ENCODE data around the gene NEB. TPM values are rescaled to one million over a fixed set of nuclear protein-coding genes. Genes with fewer than 3 reads are reported as not detected.
"Not testable (repeated sequence)": the region's sequence is repeated elsewhere in the genome, so short reads cannot be mapped to it uniquely, and the experiment has no call there.

Gene NEB
- total RNA-seq, 1 experiment from 2014 or later, result not detected

DNA sequence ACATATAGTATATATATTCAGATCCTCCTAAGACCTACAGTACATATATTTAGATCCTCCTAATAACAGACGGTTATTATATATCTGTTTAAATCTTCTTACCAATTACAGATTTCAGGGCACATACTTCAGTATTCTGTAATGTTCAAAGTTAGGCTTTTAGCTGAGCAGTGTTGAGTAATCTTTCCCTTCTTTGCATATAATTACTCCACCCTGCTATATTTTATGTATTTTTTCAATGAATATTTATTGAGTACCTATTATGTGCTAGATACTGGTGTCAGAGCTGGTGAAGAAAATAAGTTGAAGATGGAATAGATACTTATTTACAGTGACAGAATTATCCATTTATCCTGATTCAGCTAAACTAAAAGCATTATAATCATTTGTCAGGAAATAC is 84.9 kb downstream of the NEB start:
- no peak overlapping the region for H3K4me3 ChIP-seq
- H3K36me3 ChIP-seq, result no peaks in the 10 kb centered on the region
- H3K9me3 ChIP-seq, result no peaks in the 10 kb centered on the region
- no peaks in the 10 kb centered on the region for H3K27me3 ChIP-seq
- DNase-seq, result no peak

DNA sequence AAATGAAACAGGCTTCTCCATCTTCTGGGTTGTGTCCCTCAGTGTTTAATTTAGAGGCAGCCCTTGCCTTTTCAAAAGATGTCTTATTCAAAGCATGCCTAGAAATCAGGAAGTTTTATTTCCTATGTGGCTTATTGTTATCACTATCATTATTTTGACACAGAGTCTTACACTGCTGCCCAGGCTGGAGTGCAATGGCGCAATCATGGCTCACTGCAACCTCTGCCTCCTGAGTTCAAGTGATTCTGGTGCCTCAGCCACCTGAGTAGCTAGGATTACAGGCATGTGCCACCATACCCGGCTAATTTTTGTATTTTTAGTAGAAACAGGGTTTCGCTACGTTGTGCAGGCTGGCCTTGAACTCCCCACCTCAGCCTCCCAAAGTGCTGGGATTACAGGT is 87.8 kb downstream of the NEB start:
- H3K4me3 ChIP-seq, DNase-seq, H3K9me3 ChIP-seq, H3K27me3 ChIP-seq, H3K36me3 ChIP-seq: not testable (repeated sequence)

DNA sequence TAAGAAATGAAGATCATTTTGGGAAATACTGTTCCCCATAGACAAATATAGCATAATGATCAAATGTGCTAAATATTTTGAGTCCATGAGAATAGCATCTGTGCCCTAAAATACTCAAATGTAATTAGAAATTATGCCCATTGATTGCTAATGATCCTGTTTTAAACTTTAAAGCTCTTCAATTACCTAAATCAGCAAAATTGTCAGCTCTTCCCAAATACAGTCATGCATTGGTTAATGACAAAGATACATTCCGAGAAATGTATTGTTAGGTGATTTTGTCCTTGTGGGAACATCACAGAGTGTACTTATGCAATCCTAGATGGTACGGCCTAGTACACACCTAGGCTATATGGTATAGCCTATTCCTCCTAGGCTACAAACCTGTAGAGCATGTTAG is 89.7 kb downstream of the NEB start:
- Histone ChIP-seq H3K4me3 (no peak overlapping the region), H3K36me3 (no peaks in the 10 kb centered on the region), H3K9me3 (no peaks in the 10 kb centered on the region), H3K27me3 (no peaks in the 10 kb centered on the region)
- no peak for DNase-seq

DNA sequence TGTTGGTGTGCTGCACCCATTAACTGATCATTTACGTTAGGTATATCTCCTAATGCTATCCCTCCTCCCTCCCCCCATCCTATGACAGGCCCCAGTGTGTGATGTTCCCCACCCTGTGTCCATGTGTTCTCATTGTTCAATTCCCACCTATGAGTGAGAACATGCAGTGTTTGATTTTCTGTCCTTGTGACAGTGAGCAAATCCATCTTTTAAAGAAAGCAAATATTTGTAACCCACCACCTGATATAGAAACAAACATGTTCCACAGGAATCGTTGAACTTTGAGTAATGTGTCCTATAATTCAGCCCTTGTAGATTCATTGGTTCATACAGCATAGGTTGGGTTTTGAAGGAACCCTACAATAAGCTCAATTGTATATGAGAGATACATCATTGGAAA is 92.4 kb downstream of the NEB start:
- DNase-seq, H3K4me3 ChIP-seq, H3K27me3 ChIP-seq, H3K9me3 ChIP-seq, H3K36me3 ChIP-seq: not testable (repeated sequence)

DNA sequence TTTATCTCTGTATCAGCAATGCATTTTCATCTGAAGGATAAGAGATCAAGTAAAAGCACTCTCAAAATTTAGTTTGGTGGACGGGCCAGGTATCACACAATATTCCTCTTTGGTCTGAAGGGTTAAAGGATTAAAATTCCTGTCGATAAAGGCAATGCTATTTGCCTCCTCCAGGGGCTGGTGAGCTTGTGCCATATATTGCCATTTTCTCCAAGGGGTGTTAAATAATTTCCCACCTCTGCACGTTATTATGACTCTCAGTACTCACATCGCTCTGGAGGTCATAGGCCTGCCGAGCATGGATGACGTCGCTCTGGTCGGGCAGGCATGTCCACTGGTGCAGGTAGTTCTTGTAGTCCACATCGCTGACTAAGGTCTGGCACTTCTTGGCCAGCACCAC is 94.2 kb downstream of the NEB start:
- H3K36me3 ChIP-seq, result no peaks in the 10 kb centered on the region
- H3K4me3 ChIP-seq, result no peak overlapping the region
- no peaks in the 10 kb centered on the region for H3K27me3 ChIP-seq
- DNase-seq, result no peak
- H3K9me3 ChIP-seq, result no peaks in the 10 kb centered on the region

DNA sequence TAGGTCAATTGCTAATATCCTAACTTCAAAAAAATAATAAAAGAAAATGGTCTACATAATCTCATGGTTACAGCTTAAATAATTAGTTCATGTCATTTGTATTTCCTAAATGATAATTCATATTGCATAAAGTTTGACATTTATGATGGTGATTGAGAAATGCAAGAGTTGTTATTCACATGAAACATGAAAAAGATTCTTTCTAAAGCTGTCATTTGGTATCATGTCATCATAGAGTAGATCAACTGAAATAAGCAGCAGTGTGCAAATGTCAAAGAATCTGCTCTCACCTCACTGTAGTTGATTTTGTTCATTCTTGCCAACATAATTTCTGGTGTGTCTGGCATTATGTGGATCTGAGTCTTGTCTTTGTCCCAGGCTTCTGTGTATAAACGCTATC is 95.3 kb downstream of the NEB start:
- H3K36me3 ChIP-seq, result no peaks in the 10 kb centered on the region
- no peak for DNase-seq
- H3K4me3 ChIP-seq, result no peak overlapping the region
- no peaks in the 10 kb centered on the region for H3K27me3 ChIP-seq
- H3K9me3 ChIP-seq, result no peaks in the 10 kb centered on the region

DNA sequence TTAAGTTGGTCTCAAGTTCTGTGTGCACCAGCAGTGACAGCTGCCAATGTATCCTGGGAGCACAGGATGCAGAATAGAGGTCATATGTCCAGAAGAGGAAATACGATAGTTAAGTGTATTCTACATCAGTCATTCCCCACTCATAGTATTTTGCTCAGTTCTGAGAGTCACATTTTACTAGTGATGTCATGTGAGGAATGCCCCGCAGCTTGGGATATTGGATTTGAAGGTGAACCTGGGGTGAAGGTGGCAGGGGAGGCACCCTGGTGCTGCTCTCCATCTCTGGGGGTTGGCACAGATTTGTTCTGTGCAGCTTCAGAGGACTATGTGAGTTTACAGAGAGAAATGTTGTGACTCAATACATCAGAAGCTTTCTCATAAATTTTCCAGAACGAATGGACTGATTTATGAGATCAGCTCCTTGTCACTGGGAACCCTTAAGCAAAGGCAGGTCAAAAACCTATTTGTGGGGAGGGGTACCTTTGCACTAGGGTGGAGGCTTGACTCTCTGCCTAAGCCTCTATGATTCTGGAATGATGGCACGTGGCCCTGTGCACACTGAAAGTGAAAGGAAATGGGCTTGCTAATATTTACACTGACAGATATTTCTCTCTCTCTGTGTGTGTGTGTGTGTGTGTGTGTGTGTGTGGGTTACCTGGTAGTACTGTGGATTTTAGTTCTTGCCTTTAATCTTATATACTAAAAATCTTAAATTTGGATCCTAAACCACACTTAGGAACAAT is 95.9 kb downstream of the NEB start:
- H3K27me3 ChIP-seq, result no peaks in the 10 kb centered on the region

DNA sequence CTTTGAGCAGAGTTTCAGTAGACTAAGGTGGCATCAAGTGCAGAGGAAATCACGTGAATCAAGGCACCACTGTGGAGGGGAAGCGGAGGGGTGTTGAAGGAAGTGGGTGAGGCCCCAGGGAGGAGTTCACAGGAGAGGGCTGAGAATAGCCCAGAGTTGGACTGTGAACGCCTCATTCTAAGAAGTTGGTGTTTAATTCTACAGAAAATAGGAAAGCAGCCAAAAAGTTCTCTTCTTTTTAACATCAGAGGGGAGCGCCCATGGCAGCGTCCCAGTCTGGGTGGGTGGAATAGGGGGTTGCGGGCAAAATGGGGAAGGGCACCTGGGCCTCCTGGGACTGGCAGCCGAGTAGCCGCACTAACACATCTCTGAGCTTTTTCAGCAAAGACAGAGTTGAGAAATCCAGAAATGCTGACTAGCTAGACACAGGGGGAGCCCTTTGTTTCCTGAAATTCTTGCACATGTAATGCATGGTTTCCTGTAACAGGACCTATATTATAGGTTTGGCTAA is 97.0 kb downstream of the NEB start:
- Histone ChIP-seq H3K27me3 (no peaks in the 10 kb centered on the region), H3K4me3 (no peak overlapping the region), H3K9me3 (no peaks in the 10 kb centered on the region), H3K36me3 (no peaks in the 10 kb centered on the region)
- DNase-seq, result no peak

More for the DNA sequence above, 95.9 kb downstream of the NEB start:
- Histone ChIP-seq H3K4me3 (no peak overlapping the region), H3K9me3 (no peaks in the 10 kb centered on the region), H3K36me3 (no peaks in the 10 kb centered on the region)
- no peak for DNase-seq

DNA sequence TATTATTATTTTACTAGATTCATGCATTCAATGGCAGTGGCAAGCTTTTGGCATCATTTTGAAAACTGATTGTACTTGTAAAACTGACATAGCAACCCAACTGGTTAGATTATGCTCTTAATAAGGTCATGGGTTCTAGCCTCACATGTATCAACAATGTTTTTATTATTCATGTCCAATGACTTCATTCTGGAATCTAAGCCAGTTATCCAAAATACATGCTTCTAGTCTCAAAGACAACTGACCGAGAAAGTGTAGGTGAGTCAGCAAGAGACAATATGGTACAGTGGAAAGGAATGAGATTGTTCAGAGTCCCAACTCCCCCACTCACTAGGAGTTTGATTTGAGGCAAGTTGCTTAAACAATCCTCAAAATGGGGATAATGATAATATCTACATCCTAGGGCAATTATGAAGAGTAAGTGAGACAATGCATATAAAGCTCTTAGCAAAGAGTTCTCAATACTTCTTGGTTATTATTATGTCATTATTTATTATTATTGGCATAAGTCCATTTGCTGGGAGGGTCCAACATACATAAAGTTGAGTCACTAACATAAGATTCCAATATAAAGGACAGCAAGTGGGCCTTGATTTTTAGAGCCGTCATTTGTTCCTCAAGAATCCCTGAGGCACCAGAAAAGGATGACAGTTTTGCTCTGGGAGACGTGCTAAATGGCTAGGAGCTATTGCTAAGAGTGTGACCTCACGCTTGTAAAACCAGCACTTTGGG is 99.4 kb downstream of the NEB start:
- H3K4me3 ChIP-seq, result no peak overlapping the region
- no peaks in the 10 kb centered on the region for H3K9me3 ChIP-seq
- H3K36me3 ChIP-seq, result no peaks in the 10 kb centered on the region
- H3K27me3 ChIP-seq, result no peaks in the 10 kb centered on the region
- DNase-seq, result no peak

DNA sequence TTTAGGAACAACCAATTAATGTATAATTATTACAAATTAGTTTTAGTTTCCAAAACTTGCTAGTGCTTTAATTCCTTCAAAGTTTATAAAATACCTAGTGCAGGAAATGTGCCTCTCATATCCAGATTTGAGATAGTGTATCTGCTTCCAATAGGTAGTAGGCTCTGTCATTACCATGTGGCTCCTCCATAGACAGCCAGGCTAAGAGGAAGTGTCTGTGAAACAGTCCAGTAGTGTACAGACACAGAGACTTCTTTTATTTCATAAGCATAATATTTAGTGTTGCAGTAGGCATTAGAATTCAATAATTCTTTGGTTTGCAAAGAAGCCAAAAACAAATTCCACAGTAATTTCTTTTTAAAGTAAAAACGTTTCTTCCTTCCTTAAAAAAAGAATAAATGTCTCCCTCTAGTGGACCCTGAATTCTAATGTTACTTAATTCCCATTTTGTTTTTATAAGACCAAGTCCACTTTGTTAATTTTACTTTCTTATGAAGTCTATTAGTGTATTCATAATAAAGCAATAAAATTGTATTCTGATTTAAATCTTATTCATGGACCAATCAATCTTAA is 101.2 kb downstream of the NEB start:
- H3K9me3 ChIP-seq, result no peaks in the 10 kb centered on the region
- H3K4me3 ChIP-seq, result no peak overlapping the region
- H3K27me3 ChIP-seq, result no peaks in the 10 kb centered on the region
- no peaks in the 10 kb centered on the region for H3K36me3 ChIP-seq
- DNase-seq, result no peak

DNA sequence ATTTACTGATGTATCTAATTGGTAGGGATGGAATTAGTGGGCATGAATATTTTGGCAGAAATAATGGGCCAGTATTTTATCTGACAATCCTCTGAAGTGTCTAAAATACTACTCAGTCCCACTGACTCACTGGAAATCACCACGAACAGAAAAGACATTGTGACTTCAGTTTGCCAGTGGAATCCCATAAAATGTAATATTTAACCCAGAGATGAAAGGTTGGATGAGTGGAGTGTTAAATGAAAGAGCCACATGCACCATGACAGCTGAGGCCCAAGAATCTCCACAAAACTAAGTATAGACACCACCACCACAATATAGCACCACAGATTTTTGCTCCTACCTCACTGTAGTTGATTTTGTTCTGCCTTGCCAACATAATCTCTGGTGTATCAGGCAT is 103.9 kb downstream of the NEB start:
- no peak for DNase-seq
- H3K36me3 ChIP-seq, result no peaks in the 10 kb centered on the region
- H3K9me3 ChIP-seq, result no peaks in the 10 kb centered on the region
- no peak overlapping the region for H3K4me3 ChIP-seq
- H3K27me3 ChIP-seq, result no peaks in the 10 kb centered on the region

DNA sequence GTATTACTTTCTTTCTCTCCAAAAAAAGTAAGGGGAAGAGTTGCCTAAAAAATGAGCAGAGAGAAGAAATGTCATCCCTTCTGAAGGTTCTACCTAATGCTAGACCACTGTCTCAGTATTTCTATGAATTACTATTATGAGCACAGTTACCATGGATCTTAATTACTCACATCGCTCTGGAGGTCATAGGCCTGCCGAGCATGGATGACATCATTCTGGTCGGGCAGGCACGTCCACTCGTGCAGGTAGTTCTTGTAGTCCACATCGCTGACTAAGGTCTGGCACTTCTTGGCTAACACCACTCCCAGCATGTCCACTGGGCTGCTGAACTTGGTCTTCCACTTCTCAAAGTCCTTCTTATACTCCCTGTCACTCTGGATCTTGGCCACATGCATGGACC is 106.9 kb downstream of the NEB start:
- Histone ChIP-seq H3K4me3 (no peak overlapping the region), H3K9me3 (no peaks in the 10 kb centered on the region), H3K27me3 (no peaks in the 10 kb centered on the region), H3K36me3 (no peaks in the 10 kb centered on the region)
- DNase-seq, result no peak

DNA sequence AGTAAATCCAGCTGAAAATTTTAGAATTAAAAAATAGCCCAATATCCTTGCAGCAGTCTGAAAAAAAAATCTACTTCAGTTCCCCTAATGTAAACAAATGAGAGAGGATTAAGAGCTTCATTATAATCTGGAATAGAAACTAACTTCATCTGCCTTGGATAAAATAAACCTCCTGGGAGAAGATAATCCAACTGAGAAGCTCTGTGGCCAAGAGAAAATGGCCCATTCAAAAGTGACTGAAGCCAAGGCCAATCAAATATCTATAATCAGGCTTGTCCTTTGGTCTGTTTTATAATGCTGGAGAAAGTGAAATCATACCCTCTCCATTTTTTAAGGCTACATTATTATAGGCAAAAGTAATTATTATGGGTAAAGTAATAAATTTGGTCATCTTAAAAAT is 110.0 kb downstream of the NEB start:
- no peaks in the 10 kb centered on the region for H3K36me3 ChIP-seq
- H3K4me3 ChIP-seq, result no peak overlapping the region
- no peaks in the 10 kb centered on the region for H3K9me3 ChIP-seq
- peaks cover 3% of the 10 kb centered on the region; the same call in 1 of the 2 replicates for H3K27me3 ChIP-seq
- DNase-seq, result no peak

DNA sequence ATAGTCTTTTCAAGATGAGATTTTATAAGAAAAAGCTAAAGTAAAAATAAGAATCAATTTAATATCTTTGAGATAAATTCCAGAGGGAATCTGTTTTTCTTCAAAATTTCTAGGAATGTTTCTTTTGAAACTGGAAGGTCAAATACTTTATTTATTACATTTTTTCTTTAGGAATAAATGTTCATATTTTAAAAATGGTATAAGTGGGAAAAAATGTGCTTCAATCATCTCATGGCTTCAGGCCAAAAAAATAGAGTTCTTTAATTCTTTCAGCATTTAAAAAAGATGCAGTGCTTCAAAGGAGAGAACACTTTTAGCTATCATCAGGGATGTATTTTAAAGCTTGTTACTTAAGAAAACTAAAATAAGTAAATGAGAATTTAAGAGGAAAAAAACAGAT is 110.6 kb downstream of the NEB start:
- no peak for DNase-seq
- Histone ChIP-seq H3K9me3 (no peaks in the 10 kb centered on the region), H3K4me3 (no peak overlapping the region), H3K27me3 (peaks cover 3% of the 10 kb centered on the region; the same call in 1 of the 2 replicates), H3K36me3 (no peaks in the 10 kb centered on the region)

DNA sequence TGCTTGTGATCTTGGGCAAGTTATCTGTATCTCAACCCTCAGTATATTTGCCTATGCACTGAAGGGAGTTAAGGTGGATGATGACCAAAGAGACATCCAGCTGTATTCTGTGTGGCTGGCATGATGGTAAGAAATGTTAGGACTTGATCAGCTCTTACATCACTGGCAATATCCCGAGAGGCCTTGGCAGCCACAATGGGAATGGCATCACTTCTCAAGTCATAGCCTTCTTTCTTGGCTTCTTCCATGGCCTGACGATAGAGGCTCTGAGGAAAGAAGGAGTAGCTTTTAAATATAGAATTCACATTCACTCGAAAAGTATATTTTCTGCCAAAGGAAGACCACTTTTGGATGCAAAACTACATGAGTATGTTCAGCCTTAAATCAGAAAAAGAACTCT is 113.5 kb downstream of the NEB start:
- no peak for DNase-seq
- H3K36me3 ChIP-seq, result no peaks in the 10 kb centered on the region
- H3K9me3 ChIP-seq, result no peaks in the 10 kb centered on the region
- peaks cover 3% of the 10 kb centered on the region; the same call in 1 of the 2 replicates for H3K27me3 ChIP-seq
- H3K4me3 ChIP-seq, result no peak overlapping the region

DNA sequence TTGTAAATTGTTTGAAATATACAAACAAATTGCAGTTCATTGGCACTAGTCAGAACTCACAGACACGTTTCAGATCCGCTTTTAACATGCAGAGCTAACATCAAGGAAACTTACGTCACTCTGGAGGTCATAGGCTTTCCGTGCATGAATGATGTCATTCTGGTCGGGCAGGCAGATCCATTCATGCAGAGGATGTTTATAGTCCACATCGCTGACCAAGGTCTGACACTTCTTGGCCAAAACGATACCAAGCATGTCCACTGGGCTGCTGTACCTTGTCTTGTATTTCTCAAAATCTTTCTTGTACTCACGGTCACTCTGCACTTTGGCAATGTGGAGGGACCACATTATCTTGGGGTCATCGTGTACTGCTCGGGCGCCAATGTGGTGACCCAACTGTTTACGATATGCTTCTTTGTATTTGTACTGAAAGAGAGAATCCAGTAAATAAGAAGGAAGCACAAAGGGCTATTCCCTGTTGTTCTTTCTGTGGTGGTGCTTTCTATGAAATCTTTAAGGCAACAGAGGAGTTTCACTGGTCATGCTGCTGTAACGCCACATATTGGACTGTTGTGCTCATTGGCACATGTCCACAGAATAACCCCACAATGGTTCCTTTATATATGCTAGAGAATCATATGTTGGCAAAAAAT is 114.8 kb downstream of the NEB start:
- peaks cover 3% of the 10 kb centered on the region; the same call in 1 of the 2 replicates for H3K27me3 ChIP-seq

DNA sequence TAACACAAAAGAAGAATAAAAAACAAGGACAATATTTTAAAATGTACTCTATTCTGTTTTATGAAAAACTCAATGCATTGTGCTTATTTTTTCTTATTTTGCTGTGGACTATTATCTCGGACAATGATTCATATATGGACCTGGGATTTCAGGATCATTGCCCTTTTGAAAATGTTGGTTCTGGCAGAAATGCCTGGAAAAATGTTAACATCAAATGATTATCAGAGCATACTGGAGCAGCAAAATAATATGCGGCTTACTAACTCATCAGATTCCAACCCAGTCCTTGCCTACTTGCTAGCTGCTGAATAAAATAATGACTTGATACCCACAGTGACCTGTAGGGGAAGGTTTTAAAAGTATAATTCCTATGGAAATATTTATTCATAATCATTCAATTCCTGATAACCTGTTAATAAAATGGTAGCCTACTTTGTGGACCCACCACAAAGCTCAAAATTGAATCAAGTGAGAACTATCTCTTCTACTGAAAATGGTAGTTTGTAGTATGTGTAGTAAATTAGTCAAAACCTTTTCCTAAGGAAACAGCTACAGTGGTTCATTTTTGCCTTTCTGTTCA is 117.4 kb downstream of the NEB start:
- Histone ChIP-seq H3K9me3 (no peaks in the 10 kb centered on the region), H3K36me3 (no peaks in the 10 kb centered on the region), H3K27me3 (peaks cover 3% of the 10 kb centered on the region; the same call in 1 of the 2 replicates), H3K4me3 (no peak overlapping the region)
- DNase-seq, result no peak

More for the DNA sequence above, 114.8 kb downstream of the NEB start:
- H3K4me3 ChIP-seq, result no peak overlapping the region
- DNase-seq, result no peak
- H3K36me3 ChIP-seq, result no peaks in the 10 kb centered on the region
- H3K9me3 ChIP-seq, result no peaks in the 10 kb centered on the region

Measured in MG63 (cell line).